HG02885 (cell line): ENCODE results near the gene TYW1B.
"Not testable (repeated sequence)": the region's sequence is repeated elsewhere in the genome, so short reads cannot be mapped to it uniquely, and the experiment has no call there.

Experiments used
- ATAC-seq: cut with Tn5 transposase; IDR thresholded peaks from one replicate; pipeline ENCODE4 v1.9.1; 2021; ENCODE audit warnings: mild to moderate bottlenecking; ENCODE audit not compliant: unreplicated experiment, poor library complexity

Gene TYW1B

DNA sequence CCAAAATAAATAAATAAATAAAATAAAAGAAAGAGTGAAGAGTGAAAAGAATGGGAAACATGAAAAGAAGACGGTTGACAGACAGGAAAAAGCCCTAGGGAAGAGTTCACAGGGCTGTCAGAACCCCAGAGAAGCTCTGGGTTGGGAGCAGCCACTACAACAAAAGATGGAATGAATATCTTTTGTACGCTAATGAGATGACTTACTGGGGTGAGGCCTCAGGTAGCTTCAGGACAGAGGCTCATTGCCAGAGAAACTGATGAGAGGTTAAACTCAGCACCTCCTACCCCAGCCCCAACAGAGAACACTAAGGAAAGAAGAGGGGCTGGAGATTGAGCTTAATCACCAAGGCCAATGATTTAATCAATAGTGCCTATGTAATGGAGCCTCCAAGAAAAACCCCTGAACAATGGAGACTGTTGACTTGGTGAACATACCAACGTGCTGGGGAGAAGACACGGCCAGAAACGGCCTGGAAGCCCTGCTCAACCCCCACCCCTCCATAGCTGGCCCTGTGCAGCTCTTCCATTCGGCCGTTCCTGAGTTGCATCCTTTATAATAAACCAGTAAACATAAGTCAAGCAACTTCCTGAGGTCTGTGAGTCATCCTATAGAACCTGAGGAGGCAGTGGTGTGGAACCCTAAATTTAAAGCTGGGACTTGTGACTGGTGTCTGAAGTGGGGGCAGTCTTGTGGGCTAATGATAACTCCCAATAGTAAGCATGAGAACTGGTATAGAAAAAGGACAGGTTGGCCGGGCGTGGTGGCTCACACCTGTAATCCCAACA lies 11.4 kb downstream of the TYW1B start:
- not testable (repeated sequence) for ATAC-seq

DNA sequence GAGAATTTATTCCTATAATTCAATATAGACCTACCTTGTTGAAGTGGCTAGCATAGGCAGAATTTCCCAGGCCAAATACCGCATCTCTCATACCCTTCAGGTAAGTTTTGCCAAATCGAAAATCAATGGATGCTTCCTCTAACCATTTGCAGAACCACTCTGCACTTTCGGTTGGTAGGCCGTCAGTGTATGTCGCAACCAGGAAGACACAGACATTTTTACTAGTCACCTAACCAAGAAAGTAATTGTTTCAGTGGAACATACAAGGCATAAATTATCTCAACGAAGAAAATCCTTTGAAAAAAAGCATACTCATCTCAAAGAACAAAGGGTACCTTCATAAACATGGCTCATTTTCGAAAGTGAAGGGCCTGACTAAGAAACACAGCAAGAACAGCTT lies 17.6 kb downstream of the TYW1B start:
- not testable (repeated sequence) for ATAC-seq

DNA sequence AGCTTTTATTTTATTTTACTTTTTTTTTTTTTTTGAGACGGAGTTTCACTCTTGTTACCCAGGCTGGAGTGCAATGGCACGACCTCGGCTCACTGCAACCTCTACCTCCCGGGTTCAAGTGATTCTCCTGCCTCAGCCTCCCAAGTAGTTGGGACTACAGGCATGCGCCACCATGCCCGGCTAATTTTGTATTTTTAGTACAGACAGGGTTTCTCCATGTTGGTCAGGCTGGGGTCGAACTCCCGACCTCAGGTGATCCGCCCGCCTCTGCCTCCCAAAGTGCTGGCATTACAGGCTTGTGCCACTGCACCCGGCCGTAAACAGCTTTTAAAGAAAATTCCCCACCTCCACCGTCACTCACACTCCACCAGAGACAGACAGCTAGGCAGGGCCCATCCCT lies 19.5 kb downstream of the TYW1B start:
- not testable (repeated sequence) for ATAC-seq

GRCh38 chr7:72806851-72807250 lies 21.1 kb downstream of the TYW1B start:
- ATAC-seq: not testable (repeated sequence)

- ATAC-seq: no peak
Observed at GRCh38 chr7:72805526-72806494, 22.2 kb downstream of the TYW1B start.

- not testable (repeated sequence) for ATAC-seq
Observed at GRCh38 chr7:72803778-72804177, 24.2 kb downstream of the TYW1B start.

GRCh38 chr7:72801564-72801963 lies 26.4 kb downstream of the TYW1B start:
- ATAC-seq: not testable (repeated sequence)

DNA sequence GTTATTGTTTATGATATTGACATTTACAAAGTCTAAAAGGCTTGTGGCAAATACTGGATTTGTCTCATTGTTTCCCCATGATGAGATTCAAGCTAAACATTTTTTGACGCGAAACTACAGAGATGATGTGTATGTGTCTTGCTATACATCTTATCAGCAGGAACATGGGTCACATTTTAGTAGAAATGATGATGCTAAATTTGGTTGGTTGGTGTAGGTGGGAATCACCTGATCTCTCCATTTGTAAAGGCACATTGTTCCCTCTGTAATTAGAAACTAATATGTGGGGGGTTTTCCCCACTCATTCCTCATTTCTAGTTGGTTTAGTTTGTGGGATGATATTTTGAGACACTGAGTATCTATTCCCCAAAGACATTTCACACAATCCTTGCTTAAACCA lies 32.6 kb downstream of the TYW1B start:
- ATAC-seq: not testable (repeated sequence)

- no peak for ATAC-seq
Observed at GRCh38 chr7:72793791-72794190, 34.2 kb downstream of the TYW1B start.

GRCh38 chr7:72790698-72791060 lies 37.3 kb downstream of the TYW1B start:
- ATAC-seq: not testable (repeated sequence)

DNA sequence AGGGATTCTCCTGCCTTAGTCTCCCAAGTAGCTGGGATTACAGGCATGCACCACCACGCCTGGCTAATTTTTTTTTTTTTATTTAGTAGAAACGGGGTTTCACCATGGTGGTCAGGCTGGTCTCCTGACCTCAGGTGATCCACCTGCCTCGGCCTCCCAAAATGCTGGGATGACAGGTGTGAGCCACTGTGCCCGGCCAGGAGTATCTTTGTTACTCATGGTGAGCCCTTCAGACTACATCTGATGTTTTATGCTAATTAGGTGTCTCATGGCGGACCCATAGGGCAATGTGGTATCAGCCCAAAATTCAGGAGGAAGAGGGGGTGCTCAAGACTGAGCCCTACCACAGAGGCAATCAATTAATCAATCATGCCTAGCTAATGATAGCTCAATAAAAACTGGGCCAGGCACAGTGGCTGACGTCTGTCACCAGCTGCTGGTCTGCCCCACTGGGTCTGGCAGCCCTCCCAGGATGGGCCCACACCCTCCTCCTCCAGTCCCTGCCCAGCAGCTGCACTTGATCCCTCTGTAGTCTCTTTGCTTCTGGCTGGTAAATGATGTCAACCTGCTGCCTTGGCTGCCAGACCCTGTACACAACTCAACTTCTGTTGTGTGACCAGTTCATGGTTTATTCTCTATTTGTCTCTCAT lies 37.8 kb downstream of the TYW1B start:
- ATAC-seq: not testable (repeated sequence)

- no peak for ATAC-seq
Observed at GRCh38 chr7:72785166-72785955, 42.6 kb downstream of the TYW1B start.

DNA sequence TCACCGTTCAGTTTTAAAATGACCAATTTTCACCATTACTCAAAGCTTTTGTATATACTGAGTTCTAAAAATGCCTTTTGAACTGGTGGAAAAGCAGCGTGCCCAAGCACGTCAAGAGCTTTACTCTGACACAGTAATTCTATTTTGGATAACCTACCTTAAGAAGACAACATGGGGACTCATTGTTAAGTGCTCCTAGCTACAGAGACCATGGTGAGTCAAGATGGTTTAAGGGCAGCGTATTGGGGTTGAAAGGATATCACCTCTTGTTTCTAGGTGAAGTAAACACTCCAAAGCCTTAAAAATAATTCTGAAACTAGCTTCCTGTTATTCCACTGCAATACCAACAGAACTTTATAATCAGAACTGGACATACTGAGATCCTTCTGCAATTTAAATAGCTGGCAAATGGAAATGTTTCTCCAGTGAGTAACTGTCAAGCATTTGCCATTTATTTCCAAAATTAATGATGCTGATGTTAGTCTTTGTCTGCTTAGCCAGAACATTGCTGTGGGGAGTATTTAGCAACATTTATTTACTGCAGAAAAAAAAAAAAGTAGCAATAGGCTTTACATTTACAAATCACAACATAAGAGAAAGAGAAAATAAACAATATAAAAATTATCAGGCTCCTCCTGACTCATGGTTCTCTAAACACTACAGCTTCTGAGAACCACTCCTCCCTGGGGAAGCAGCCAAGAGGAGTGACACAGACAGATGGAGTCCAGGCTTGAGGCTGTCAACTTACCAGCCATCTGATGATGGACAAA lies 44.2 kb downstream of the TYW1B start:
- ATAC-seq: not testable (repeated sequence)

DNA sequence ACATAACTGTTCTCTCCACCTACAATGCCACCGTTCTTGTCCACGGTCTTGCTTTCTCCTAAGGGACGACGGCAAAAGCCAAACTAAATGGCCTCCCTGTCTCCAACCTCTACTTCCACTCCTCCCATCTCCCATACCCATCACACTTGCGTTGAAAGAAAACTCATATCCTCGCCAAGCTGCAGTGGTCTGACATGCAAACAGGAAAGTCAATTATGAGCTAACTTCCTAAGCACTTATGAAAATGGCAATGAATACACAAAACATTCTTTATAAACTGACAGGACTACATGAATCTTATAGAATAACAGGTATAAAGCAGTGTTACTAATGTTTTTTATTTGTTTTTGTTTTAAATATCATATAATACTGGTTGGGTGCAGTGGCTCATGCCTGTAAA lies 46.4 kb downstream of the TYW1B start:
- no peak for ATAC-seq

DNA sequence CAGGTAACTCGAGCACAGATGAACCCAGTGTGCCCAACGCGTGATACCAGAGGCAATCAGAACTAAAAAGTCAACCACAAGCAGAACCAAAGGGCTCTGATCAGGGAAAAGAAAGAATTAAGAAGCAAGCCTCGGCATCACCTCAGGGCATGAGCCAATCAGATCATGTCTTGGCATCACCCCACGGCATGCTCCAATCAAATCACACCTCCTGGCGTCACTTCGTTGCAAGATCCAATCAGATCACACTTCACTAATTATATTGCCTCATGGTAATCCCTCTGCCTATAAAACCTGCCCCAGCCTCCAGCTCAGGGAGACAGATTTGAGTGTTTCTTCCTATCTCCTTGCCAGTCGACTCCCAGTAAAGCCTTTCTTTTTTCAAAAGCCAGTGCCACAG lies 46.8 kb downstream of the TYW1B start:
- ATAC-seq: no peak

GRCh38 chr7:72780289-72780894 lies 47.6 kb downstream of the TYW1B start:
- not testable (repeated sequence) for ATAC-seq

GRCh38 chr7:72777167-72777566 lies 50.8 kb downstream of the TYW1B start:
- ATAC-seq: not testable (repeated sequence)

DNA sequence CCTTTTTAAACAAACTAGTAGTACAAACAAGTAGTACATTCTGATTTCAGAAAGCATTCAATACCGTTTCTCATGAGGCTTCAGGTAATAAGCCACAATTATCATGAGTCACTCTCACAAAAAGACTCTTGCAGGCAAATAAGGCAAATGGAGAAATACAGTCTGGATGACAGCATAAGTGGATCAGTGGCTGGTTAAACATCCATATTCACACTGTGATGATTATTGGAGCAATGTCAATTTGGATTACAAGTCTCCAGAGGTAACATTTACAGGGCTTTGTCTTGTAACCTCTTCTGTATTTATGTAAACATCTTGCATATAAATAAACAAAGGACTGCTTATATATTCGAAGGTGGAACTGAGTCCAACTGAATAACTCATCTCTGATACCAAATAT lies 55.4 kb downstream of the TYW1B start:
- not testable (repeated sequence) for ATAC-seq

DNA sequence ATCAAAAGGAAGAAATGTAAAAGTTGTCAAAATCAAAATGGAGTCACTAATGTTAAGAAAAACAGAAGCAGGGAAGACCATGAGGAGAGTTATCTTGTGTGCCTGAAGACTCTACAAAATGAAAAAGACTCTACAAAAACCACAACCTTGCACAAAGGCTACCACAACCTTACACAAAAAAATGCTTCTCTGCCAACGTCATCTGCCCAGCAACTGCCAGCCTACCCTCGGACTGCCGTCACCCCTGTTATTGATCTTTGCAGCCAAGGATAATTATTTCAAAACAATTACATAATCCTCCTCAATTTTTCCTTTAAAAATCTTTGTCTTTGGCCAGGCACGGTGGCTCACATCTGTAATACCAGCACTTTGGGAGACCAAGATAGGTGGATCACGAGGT lies 61.0 kb downstream of the TYW1B start:
- not testable (repeated sequence) for ATAC-seq
